Hepatic stellate cell (primary cell): ENCODE results near the gene TBX20.
A peak's percentile ranks its signal among the peaks of the same experiment; 100 is the strongest.
"Not testable (repeated sequence)": the region's sequence is repeated elsewhere in the genome, so short reads cannot be mapped to it uniquely, and the experiment has no call there.

Experiments
- DNase-seq: peaks from one replicate; pipeline ENCODE4 v3.0.0; 2011; ENCODE audit warnings: low spot score

TBX20 gene

GRCh38 chr7:35255443-35256255, 1.7 kb upstream of the TBX20 start:
- no peak for DNase-seq

GRCh38 chr7:35254496-35255442, 869 bp upstream of the TBX20 start:
- no peak for DNase-seq

GRCh38 chr7:35253460-35253709, 515 bp downstream of the TBX20 start:
- DNase-seq, result peak; percentile 61

- DNase-seq, result no peak
Observed at GRCh38 chr7:35252612-35253459, 1.1 kb downstream of the TBX20 start.

GRCh38 chr7:35251606-35252310, 2.1 kb downstream of the TBX20 start:
- no peak for DNase-seq

- no peak for DNase-seq
Observed at GRCh38 chr7:35250941-35251340, 3.0 kb downstream of the TBX20 start.

- DNase-seq, result no peak
Observed at GRCh38 chr7:35250452-35250851, 3.4 kb downstream of the TBX20 start.

- DNase-seq, result no peak
Observed at GRCh38 chr7:35249537-35249907, 4.4 kb downstream of the TBX20 start.

GRCh38 chr7:35248576-35249536, 5.0 kb downstream of the TBX20 start:
- DNase-seq, result no peak

GRCh38 chr7:35246819-35247218, 7.1 kb downstream of the TBX20 start:
- DNase-seq, result no peak

- no peak for DNase-seq
Observed at GRCh38 chr7:35241884-35242283, 12.0 kb downstream of the TBX20 start.

- DNase-seq, result no peak
Observed at GRCh38 chr7:35241436-35241835, 12.5 kb downstream of the TBX20 start.

GRCh38 chr7:35241008-35241407, 12.9 kb downstream of the TBX20 start:
- DNase-seq, result not testable (repeated sequence)

GRCh38 chr7:35238456-35238855, 15.4 kb downstream of the TBX20 start:
- DNase-seq, result not testable (repeated sequence)

GRCh38 chr7:35232994-35233393, 20.9 kb downstream of the TBX20 start:
- DNase-seq, result no peak

- not testable (repeated sequence) for DNase-seq
Observed at GRCh38 chr7:35231221-35231620, 22.7 kb downstream of the TBX20 start.

- DNase-seq, result not testable (repeated sequence)
Observed at GRCh38 chr7:35229116-35229780, 24.7 kb downstream of the TBX20 start.

GRCh38 chr7:35228496-35229051, 25.3 kb downstream of the TBX20 start:
- not testable (repeated sequence) for DNase-seq

- DNase-seq, result not testable (repeated sequence)
Observed at GRCh38 chr7:35227438-35227837, 26.5 kb downstream of the TBX20 start.

- DNase-seq, result not testable (repeated sequence)
Observed at GRCh38 chr7:35222445-35222844, 31.5 kb downstream of the TBX20 start.
